ENCODE results near the gene TMEM87A. TPM values are rescaled to one million over a fixed set of nuclear protein-coding genes. Genes with fewer than 3 reads are reported as not detected.
"Not testable (repeated sequence)": the region's sequence is repeated elsewhere in the genome, so short reads cannot be mapped to it uniquely, and the experiment has no call there.

TMEM87A gene
- polyA plus RNA-seq, 1 experiment: 37.4 TPM

- H3K9me3 ChIP-seq (ENCODE audit: control insufficient read depth, insufficient read depth, low read length): no peaks in the 10 kb centered on the region
- H3K4me3 ChIP-seq (ENCODE audit: low read depth, low read length): no peak overlapping the region
- H3K27ac ChIP-seq (ENCODE audit: low read depth, low read length): no peak overlapping the region
- no peak for DNase-seq (ENCODE audit: low read depth, low spot score)
- no peak for TF ChIP-seq CTCF (IDR thresholded peaks at IDR 0.05; ENCODE audit: low read depth, low read length)
- CTCF ChIA-PET: interaction anchor here (0.6 to 1.0 kb wide), 2 partner anchors 8 to 154 kb away, joined by 3 read pairs; no protein-coding TSS in a partner anchor
- POLR2A ChIA-PET: no interaction called here
- no peaks in the 10 kb centered on the region for H3K27me3 ChIP-seq (ENCODE audit: control insufficient read depth, insufficient read depth, low read length)
Measured at GRCh38 chr15:42231088-42231487, 42.1 kb downstream of the TMEM87A start.

GRCh38 chr15:42228981-42229380, 44.3 kb downstream of the TMEM87A start:
- ChIA-PET CTCF (interaction anchor here (3.1 kb wide), 1 partner anchor 156 kb away, joined by 11 read pairs; no protein-coding TSS in a partner anchor), POLR2A (interaction anchor here (0.6 to 1.0 kb wide), 2 partner anchors 8 to 44 kb away, joined by 3 read pairs; partner anchors contain the start of genes GANC and TMEM87A)

GRCh38 chr15:42228036-42228435, 45.2 kb downstream of the TMEM87A start:
- no peak for DNase-seq (ENCODE audit: low read depth, low spot score)
- Histone ChIP-seq H3K27me3 (ENCODE audit: control insufficient read depth, insufficient read depth, low read length) (no peaks in the 10 kb centered on the region), H3K4me3 (ENCODE audit: low read depth, low read length) (no peak overlapping the region), H3K27ac (ENCODE audit: low read depth, low read length) (no peak overlapping the region), H3K9me3 (ENCODE audit: control insufficient read depth, insufficient read depth, low read length) (no peaks in the 10 kb centered on the region)
- CTCF ChIA-PET: interaction anchor here (1.1 to 3.1 kb wide), 2 partner anchors 28 to 157 kb away, joined by 5 to 11 read pairs; no protein-coding TSS in a partner anchor
- no peak for TF ChIP-seq CTCF (IDR thresholded peaks at IDR 0.05; ENCODE audit: low read depth, low read length)
- POLR2A ChIA-PET: interaction anchor here (1.0 kb wide), 1 partner anchor 45 kb away, joined by 3 read pairs; the partner anchor contains the start of genes GANC and TMEM87A

More at GRCh38 chr15:42228981-42229380, 44.3 kb downstream of the TMEM87A start:
- H3K27me3 ChIP-seq (ENCODE audit: control insufficient read depth, insufficient read depth, low read length); H3K9me3 ChIP-seq (ENCODE audit: control insufficient read depth, insufficient read depth, low read length); H3K27ac ChIP-seq (ENCODE audit: low read depth, low read length); H3K4me3 ChIP-seq (ENCODE audit: low read depth, low read length); DNase-seq (ENCODE audit: low read depth, low spot score): not testable (repeated sequence)

- ChIA-PET POLR2A (no interaction called here), CTCF (interaction anchor here (3.1 kb wide), 1 partner anchor 158 kb away, joined by 11 read pairs; no protein-coding TSS in a partner anchor)
- TF ChIP-seq CTCF (IDR thresholded peaks at IDR 0.05; ENCODE audit: low read depth, low read length): no peak
- no peaks in the 10 kb centered on the region for H3K9me3 ChIP-seq (ENCODE audit: control insufficient read depth, insufficient read depth, low read length)
- no peak for DNase-seq (ENCODE audit: low read depth, low spot score)
- no peak overlapping the region for H3K4me3 ChIP-seq (ENCODE audit: low read depth, low read length)
- no peak overlapping the region for H3K27ac ChIP-seq (ENCODE audit: low read depth, low read length)
- H3K27me3 ChIP-seq (ENCODE audit: control insufficient read depth, insufficient read depth, low read length): no peaks in the 10 kb centered on the region
Measured at GRCh38 chr15:42226648-42227047, 46.6 kb downstream of the TMEM87A start.

GRCh38 chr15:42220216-42220615, 53.0 kb downstream of the TMEM87A start:
- CTCF ChIA-PET: interaction anchor here (1.5 to 1.6 kb wide), 2 partner anchors 165 to 252 kb away, joined by 3 to 5 read pairs; no protein-coding TSS in a partner anchor
- Histone ChIP-seq H3K27me3 (ENCODE audit: control insufficient read depth, insufficient read depth, low read length) (no peaks in the 10 kb centered on the region), H3K4me3 (ENCODE audit: low read depth, low read length) (no peak overlapping the region), H3K27ac (ENCODE audit: low read depth, low read length) (no peak overlapping the region), H3K9me3 (ENCODE audit: control insufficient read depth, insufficient read depth, low read length) (no peaks in the 10 kb centered on the region)
- no peak for DNase-seq (ENCODE audit: low read depth, low spot score)
- POLR2A ChIA-PET: interaction anchor here (1.3 kb wide), 1 partner anchor 32 kb away, joined by 3 read pairs; no protein-coding TSS in a partner anchor
- TF ChIP-seq CTCF (IDR thresholded peaks at IDR 0.05; ENCODE audit: low read depth, low read length): no peak
